ENCODE results near the gene SPRY4. TPM values are rescaled to one million over a fixed set of nuclear protein-coding genes. Genes with fewer than 3 reads are reported as not detected.
"Not testable (repeated sequence)": the region's sequence is repeated elsewhere in the genome, so short reads cannot be mapped to it uniquely, and the experiment has no call there.

Gene SPRY4
- total and polyA plus RNA-seq, 12 donors: 12.1 to 66.1 (median 30.3) TPM

DNA sequence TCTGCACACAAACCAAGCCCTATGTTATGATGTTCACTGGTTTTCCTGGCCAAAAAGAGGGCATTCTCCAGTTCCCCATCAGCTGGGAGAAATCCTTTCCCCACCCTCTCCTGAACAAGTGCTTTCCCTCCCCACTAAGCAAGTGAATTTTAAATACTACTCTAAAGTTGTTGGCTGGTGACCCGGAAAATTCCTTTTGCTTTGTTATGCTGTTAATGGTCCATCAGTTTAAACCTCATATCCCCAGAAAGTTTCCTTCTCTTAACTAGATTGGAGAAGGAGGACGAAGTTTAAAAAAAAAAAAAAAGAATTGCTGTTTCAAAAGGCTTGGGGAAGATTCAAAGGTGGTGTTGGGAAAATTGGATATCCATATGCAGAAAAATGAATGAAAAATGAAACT, 21.9 kb upstream of the SPRY4 start:
- 72 to 83% (median 77%) methylated on average over 2 of the region's 2 CpGs for WGBS, 4 donors
- TF ChIP-seq, protein P1, sequence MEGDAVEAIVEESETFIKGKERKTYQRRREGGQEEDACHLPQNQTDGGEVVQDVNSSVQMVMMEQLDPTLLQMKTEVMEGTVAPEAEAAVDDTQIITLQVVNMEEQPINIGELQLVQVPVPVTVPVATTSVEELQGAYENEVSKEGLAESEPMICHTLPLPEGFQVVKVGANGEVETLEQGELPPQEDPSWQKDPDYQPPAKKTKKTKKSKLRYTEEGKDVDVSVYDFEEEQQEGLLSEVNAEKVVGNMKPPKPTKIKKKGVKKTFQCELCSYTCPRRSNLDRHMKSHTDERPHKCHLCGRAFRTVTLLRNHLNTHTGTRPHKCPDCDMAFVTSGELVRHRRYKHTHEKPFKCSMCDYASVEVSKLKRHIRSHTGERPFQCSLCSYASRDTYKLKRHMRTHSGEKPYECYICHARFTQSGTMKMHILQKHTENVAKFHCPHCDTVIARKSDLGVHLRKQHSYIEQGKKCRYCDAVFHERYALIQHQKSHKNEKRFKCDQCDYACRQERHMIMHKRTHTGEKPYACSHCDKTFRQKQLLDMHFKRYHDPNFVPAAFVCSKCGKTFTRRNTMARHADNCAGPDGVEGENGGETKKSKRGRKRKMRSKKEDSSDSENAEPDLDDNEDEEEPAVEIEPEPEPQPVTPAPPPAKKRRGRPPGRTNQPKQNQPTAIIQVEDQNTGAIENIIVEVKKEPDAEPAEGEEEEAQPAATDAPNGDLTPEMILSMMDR (IDR thresholded peaks at IDR 0.05): no peak
- TF ChIP-seq POLR2A (IDR thresholded peaks at IDR 0.05): no peak
- Histone ChIP-seq H3K9me3 (replicated peaks in 1 of 3) (peaks cover 0 to 14% (median 0%) of the 10 kb centered on the region in 3 donors), H3K36me3 (replicated peaks in 1 of 2) (no peaks in the 10 kb centered on the region), H3K27me3 (no peaks in the 10 kb centered on the region), H3K4me3 (no peak overlapping the region), H3K27ac (no peak overlapping the region), H3K4me1 (replicated peaks in 1 of 2) (peaks cover 4 to 5% of the 10 kb centered on the region in 2 donors)
- intact Hi-C loops (cut with DNase I): no loop called here
- DNase-seq: no peak

DNA sequence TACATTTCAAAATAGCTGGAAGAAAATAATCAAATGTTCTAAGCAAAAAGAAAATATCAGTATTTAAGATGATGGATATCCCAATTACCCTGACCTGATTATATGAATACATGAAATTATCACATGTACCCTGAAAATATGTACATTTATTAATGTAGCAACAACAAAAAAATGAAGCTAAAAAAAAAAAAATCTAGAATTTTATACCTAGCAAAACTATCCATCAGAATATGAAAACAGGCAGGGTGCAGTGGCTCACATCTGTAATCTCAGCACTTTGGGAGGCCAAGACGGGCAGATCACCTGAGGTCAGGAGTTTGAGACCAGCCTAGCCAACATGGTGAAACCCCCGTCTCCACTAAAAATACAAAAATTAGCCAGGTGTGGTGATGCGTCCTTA, 20.1 kb upstream of the SPRY4 start:
- peaks cover 0 to 14% (median 0%) of the 10 kb centered on the region in 3 donors for H3K9me3 ChIP-seq (replicated peaks in 1 of 3)
- H3K4me3 ChIP-seq; H3K27ac ChIP-seq; DNase-seq; H3K27me3 ChIP-seq; H3K36me3 ChIP-seq (replicated peaks in 1 of 2); H3K4me1 ChIP-seq (replicated peaks in 1 of 2); intact Hi-C loops (cut with DNase I): not testable (repeated sequence)
- WGBS, 4 donors: 91 to 98% (median 94%) methylated on average over 3 of the region's 3 CpGs

DNA sequence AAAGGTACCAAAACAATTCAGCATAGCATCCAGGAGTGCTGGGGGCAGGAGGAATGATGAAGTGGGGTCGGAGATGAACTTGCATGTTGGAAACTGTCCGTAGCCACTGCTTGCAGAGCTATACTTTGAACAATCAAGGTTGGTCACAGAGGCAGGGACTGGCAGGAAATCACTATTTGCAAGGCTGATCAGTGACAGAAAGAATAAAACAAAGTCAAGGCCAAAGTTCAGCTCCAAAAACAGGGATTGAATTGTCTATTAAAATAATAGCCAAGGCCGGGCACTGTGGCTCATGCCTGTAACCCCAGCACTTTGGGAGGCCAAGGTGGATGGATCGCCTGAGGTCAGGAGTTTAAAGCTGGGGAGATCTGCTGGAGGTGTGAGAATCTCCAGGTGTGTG, 18.7 kb upstream of the SPRY4 start:
- H3K4me1 ChIP-seq (replicated peaks in 1 of 2): peaks cover 5 to 8% of the 10 kb centered on the region in 2 donors
- no peaks in the 10 kb centered on the region for H3K27me3 ChIP-seq
- WGBS, 4 donors: 49 to 66% (median 60%) methylated on average over 4 of the region's 4 CpGs
- intact Hi-C loops (cut with DNase I): no loop called here
- peaks cover 0 to 14% (median 0%) of the 10 kb centered on the region in 3 donors for H3K9me3 ChIP-seq (replicated peaks in 1 of 3)
- H3K4me3 ChIP-seq: no peak overlapping the region
- DNase-seq: peak in 1 of 7 donors; percentile 8
- TF ChIP-seq, protein P1 (IDR thresholded peaks at IDR 0.05): no peak
- TF ChIP-seq POLR2A (IDR thresholded peaks at IDR 0.05): no peak
- H3K36me3 ChIP-seq (replicated peaks in 1 of 2): no peaks in the 10 kb centered on the region
- peak overlapping the region in 1 of 5 donors; percentile 83 for H3K27ac ChIP-seq

DNA sequence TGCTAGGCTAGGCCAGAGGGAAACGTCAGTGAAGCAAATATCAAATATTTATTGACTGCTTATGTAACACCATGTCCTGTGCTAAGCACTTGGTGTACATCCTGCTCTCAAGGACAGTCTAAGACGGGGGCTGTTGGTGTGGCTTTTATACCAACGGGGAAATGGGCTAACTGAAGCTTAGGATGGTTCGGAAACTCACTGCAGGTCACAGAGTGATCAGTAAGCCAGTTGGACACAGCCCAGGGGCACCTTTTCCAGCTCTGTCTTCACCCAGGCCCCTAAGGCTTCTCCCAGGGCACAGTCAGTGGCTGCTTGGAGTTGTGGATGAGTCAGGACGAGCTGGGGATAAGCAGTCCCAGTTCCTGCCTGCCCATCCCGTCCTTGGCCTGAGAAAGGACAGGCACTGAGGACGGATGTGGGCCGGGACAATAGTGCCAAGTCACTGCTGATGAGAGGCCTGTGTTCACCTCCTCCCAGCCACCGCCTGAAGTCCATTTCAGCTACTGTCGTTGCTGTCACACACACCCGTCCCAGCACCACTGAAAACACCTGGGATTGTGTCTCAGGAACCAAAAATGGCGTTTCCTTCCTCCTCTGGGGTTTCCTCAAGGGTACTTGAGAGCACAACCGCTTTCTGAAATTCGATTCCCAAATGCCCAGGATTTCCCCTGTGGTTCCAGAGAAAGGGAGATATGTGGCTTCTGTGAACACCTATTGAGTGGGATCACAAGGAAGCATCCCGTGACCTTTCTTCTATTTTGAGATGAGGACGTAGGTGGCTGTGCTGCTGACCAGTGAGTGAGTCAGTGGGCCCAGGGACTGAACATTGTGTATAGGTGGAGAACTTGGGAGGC, 17.5 kb upstream of the SPRY4 start:
- peak overlapping the region; percentile 73 to 94 (median 83) for H3K27ac ChIP-seq
- peak in 1 of 2 donors; percentile 60 for TF ChIP-seq POLR2A (IDR thresholded peaks at IDR 0.05)
- TF ChIP-seq, protein P1 (IDR thresholded peaks at IDR 0.05): peak in 1 of 6 experiments; percentile 4
- intact Hi-C loops (cut with DNase I): no loop called here
- 35 to 55% (median 46%) methylated on average over 16 of the region's 16 CpGs for WGBS, 4 donors
- no peaks in the 10 kb centered on the region for H3K36me3 ChIP-seq (replicated peaks in 1 of 2)
- H3K4me3 ChIP-seq: no peak overlapping the region
- peaks cover 0 to 14% (median 0%) of the 10 kb centered on the region in 3 donors for H3K9me3 ChIP-seq (replicated peaks in 1 of 3)
- H3K4me1 ChIP-seq (replicated peaks in 1 of 2): peaks cover 5 to 8% of the 10 kb centered on the region in 2 donors
- H3K27me3 ChIP-seq: no peaks in the 10 kb centered on the region
- peak; percentile 81 to 92 (median 90) for DNase-seq

Measured in adrenal gland (tissue), 12 donors.